DMS53 (cell line): ENCODE data around the gene RHOBTB1.
"Not testable (repeated sequence)": the region's sequence is repeated elsewhere in the genome, so short reads cannot be mapped to it uniquely, and the experiment has no call there.

Experiments
- DNase-seq: peaks from one replicate; lab custom pipeline; 2025; lab: John Stamatoyannopoulos, UW

RHOBTB1 gene

DNA sequence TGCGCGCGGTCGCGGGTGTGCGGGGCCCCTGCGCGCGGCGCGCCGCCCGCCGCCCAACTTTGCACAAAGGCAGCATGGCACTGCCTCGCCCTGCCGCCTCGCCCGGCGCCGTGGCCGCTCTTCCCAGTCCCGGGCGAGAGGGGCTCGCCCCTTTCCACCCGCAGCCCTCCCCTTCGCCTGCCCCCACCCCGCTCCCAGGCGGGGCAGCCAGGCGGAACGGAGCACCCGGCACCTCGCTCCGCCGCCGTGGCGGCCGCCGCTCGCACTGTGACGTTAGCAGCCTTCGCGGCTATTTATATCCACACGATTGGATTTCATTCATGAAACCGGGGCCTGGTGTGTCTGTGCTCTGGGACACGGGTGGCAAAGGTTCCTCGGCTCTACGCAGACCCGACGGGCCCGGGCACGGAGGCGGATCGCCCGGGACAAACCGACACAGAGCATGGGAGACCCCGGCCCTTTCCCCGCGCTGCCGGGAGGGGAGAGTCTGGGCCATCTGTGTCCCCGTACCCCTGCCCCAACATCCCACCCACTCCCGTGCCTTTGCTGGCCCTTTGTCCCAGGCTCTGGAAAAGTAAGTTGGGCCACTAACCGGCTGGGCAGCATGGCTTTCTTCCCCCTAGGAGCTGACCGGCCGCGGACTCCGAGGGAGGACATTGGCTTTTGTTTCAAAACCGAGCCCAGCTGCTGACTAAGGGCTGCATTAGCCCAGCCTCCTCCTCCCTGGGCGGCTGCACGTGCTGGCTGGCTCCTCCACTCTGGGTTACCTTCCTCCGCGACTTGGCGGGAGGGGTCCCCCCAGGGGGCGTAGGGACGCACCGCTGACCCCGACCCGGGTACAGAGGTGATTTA lies at the start of gene RHOBTB1:
TSS of gene RHOBTB1 (minus strand) at position 128 of the 852 bp plus-strand sequence. CDS start 32,643 bp downstream, outside the sequence.
- DNase-seq: peak; percentile 94

DNA sequence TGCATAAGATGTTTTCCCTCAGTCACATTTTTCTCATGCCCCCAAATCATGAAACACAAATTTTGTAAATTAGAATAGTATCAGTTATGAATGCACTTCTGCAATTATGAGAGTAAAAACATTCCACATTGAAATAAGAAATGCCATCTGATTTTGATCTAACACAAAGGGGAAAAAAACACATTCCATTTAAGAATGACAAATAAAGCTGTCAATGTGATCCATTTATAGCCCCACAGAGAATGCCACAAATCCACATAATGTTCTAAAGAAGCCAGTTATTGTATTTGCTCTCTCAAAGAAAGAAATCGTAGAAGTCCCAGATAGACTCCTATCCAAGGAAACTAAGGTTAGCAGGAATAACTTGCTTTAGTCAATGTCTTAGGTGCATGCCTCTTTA lies 48.7 kb upstream of the RHOBTB1 start:
- DNase-seq: no peak

GRCh38 chr10:60990663-60991062 lies 46.7 kb upstream of the RHOBTB1 start:
- no peak for DNase-seq

- peak; percentile 86 for DNase-seq
Measured at GRCh38 chr10:60989400-60989876, 45.5 kb upstream of the RHOBTB1 start.

DNA sequence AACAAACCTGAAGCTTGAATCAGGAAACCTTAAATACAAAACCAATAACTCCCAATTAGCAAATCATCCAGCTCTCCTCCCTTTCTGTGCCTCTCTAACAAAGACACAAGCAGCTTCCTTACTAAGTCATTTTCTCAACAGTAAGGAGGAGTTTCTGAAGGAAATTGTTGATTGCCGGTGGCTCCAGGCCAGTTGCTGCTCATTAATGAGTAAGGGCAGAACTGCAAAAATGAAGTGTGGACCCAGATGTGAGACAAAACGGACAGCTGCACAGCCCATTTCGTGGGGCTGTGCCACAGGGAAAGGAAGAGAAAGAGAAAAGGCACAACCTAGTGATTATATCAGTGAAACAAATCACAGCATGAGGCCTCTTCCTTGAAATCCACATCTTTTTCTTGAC lies 42.8 kb upstream of the RHOBTB1 start:
- no peak for DNase-seq

GRCh38 chr10:60985951-60986350 lies 42.0 kb upstream of the RHOBTB1 start:
- no peak for DNase-seq

DNA sequence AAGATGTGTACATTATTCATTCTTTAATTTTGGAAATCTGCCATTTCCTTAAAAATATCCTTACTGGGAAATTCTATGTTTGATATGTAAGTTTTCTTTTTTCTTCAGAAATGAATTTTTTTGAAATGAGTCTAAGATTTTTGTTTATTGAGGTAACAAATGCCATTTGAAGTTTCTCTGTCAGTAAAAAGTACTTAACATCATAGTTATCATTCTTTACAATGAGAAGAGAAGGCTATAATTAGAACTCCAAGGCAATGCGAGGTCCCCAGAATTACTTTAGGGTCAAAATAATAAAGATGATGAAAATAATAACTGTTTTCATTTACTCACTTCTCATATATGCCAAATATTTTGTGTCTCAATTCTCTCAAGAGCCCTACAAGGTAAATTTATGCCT lies 37.0 kb upstream of the RHOBTB1 start:
- no peak for DNase-seq

DNA sequence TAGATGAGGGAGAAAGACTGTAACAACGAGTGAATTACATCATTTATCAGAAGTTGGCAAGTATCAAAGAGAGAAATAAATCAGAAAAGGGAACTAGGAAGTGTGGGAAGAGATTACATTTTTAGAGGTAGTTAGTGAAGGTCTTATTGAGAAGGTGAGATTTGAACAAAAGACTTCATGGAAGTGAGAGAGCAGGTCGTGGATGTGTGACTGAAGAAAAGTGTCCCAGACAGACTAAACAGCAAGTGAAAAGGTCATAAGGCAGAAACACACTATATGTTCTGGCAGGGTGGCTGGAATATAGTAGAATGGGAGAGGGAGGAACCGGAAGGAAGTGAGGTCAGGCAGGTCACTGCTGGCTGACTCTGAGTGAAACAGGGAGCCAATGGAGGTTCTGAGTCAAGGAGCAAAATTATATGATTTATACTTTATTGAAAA lies 35.7 kb upstream of the RHOBTB1 start:
- DNase-seq: no peak

GRCh38 chr10:60978287-60979115 lies 34.5 kb upstream of the RHOBTB1 start:
- peak; percentile 85 for DNase-seq

DNA sequence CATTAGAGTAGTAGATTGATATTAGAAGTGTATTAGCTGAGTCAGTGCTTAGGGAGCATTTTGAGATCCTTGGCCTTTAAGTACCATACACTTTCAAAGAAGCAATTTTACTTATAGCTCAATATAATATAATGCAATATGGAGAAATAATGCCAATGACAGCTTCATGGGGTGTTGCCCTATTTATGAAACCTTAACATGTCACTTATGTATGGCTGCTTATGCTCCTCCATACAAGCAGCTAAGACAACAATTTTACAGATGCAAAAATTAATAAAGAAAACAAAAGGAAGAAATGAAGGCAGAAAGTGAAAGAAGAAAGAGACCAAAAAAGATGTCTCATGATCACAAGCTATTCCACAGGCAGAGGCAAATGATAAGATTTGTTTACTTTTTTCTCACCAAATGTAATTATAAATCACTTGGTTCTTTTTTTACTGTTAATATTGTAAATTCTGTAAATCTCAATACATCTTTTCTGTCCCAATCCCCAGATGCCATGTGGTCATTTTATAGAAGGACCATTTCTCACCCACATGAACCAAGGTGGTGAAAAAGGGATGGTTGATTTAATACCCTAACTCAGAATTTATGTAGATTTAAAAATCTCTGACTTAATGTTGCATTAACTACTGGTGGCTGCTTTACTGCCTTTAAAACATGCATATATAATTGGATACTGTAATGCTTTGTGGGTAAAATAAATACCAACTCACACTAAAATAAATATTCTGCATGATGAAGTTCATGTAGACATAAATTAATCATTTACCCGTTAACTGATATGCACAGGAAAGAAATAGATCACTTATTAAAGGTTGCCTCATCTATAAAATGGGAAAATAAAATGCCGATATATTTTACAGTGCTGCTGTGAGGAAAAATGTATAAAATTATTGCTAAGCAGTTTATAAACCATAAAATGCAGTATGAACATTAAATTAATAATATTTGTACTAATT lies 33.5 kb upstream of the RHOBTB1 start:
- peak; percentile 79 for DNase-seq

GRCh38 chr10:60976687-60977086 lies 32.7 kb upstream of the RHOBTB1 start:
- no peak for DNase-seq

GRCh38 chr10:60975716-60976115 lies 31.7 kb upstream of the RHOBTB1 start:
- no peak for DNase-seq

DNA sequence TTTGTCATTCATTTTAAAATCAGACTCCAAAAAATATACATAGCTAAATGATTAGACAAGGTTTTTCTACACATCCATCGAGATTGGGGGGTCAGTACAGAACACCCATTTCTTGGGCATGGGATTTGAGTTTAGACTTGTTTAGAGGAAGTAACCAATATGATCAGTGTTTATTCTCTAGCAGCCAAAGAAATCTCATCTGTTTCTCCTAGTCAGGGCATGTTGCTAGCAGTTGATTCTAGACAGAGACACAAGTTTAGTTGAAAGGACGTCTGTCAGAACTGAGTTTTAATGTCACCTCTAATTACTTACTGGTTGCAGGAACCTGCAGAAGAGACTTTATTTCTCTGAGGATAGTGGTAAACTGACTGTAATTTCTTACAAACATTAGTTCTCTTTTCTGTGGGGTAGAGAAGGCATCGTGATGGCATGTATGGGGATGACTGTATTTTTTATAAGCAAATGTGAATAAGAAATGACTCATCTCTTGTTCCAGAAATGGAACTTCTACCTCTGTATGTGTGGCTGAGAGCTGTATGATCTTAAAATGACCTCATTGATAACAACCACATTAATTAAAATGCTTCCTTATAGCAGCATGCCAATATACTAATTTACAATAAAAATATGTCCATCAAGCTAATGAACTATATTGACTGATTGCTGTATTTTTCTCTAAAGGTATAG lies 30.6 kb upstream of the RHOBTB1 start:
- DNase-seq: peak; percentile 22

GRCh38 chr10:60973086-60973485 lies 29.1 kb upstream of the RHOBTB1 start:
- no peak for DNase-seq

- not testable (repeated sequence) for DNase-seq
Measured at GRCh38 chr10:60972181-60972580, 28.2 kb upstream of the RHOBTB1 start.

DNA sequence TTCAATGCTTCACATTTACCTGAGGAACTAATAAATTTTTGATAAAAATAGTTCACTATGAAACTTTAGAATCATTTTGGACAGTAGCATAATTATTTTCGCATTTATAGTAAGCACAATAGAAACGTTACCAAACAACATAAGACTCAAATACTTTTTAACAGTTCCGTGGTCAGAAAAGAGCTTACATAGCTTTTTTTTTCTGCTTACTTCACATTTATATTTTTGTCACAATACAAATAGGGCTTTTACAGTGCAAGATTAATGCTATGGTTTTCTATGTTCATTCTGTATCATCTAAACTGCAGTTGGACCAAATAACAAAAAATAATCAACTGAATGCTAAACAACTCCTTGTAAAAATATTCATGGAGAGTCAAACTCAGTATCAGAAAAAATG lies 26.5 kb upstream of the RHOBTB1 start:
- no peak for DNase-seq

DNA sequence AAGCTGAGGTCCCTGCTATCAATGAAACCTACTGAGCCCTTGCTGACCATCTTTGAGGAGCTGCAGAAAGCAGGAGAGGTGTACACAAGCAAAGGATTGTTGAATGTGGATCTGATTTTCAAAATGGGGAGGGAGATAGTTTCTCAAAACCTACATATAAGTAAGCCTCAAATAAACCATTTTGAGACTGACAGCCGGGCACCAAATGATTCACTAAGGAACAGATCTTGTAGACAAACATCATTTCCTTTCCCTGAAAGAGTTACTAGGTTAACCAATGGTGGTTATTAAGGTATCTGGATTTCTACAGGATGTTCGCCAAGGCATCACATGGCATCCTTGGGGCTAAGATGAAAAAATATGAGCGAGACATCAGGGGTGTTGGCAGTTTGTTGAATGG lies 24.5 kb upstream of the RHOBTB1 start:
- no peak for DNase-seq

DNA sequence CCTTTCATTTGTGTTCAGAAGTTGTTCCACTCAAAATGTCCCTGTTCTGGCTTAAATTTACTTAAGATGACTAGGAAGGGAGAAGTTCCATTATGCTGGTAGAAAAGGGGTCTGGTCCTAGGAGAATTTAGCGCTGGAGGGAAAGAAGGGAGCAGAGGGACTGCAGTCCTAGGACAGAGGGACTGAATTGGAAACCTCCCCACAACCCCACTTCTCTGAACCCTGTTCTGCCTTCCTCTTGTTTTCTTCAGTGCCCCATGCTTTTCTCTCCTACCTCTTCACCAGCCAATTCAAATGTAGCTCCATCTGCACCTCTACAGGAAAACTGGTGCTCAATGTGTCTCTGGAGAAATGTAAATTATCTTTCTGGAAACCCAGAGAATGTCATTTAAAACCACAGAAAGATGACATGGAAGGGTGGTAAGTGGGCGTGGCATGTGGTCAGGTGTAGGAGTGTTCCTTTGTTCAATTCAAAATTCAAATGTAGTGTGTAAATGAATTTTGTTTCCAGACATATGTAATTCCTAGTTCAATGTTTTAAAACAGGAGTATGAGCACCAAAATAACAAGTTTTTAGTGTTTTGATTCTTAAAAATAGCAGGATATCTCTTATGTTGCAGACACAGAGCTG lies 24.0 kb upstream of the RHOBTB1 start:
- DNase-seq: no peak

- peak; percentile 76 for DNase-seq
Measured at GRCh38 chr10:60967260-60967659, 23.3 kb upstream of the RHOBTB1 start.

GRCh38 chr10:60965696-60966095 lies 21.7 kb upstream of the RHOBTB1 start:
- no peak for DNase-seq
